ENCODE results near the gene CEP170. TPM values are rescaled to one million over a fixed set of nuclear protein-coding genes. Genes with fewer than 3 reads are reported as not detected.
"Not testable (repeated sequence)": the region's sequence is repeated elsewhere in the genome, so short reads cannot be mapped to it uniquely, and the experiment has no call there.

Gene CEP170
- total RNA-seq, 1 experiment from 2014 or later, result 124 TPM

DNA sequence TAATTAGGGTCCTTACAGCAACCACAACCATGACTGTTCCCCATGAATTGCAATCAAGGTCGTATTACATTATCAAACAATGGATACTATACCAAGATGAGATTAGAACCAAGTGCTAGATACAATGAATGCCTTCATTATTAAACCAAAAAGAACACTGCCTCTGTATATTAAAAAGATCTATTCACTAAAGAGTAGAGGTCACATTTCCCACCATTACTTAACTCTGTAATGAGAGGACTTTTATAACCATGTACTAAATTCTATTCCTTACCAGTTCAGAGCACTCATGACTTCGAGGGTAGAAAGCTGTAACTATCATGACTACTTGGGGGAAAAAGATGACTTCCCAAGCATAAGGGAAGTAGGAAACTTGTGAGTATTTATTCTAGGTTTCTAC lies 53.8 kb downstream of the CEP170 start:
- not testable (repeated sequence) for DNase-seq; H3K4me2 ChIP-seq (ENCODE audit: low read depth, low read length, poor library complexity, severe bottlenecking); H3K36me3 ChIP-seq (ENCODE audit: insufficient read depth, low read length); H3K27me3 ChIP-seq (ENCODE audit: low read length); H3K9me3 ChIP-seq (ENCODE audit: low read length); H2AFZ ChIP-seq (ENCODE audit: low read length); H3K4me1 ChIP-seq (ENCODE audit: low read length); H3K9ac ChIP-seq (ENCODE audit: low read length); H4K20me1 ChIP-seq (ENCODE audit: insufficient read depth, low read depth, low read length); H3K4me3 ChIP-seq (ENCODE audit: low read length); H3K9me2 ChIP-seq (replicated peaks; ENCODE audit: insufficient read depth, low read length); H3K27ac ChIP-seq (ENCODE audit: low read length)
- H3K79me2 ChIP-seq (ENCODE audit: low read length), result peaks cover 11% of the 10 kb centered on the region; the same call in 1 of the 2 replicates

DNA sequence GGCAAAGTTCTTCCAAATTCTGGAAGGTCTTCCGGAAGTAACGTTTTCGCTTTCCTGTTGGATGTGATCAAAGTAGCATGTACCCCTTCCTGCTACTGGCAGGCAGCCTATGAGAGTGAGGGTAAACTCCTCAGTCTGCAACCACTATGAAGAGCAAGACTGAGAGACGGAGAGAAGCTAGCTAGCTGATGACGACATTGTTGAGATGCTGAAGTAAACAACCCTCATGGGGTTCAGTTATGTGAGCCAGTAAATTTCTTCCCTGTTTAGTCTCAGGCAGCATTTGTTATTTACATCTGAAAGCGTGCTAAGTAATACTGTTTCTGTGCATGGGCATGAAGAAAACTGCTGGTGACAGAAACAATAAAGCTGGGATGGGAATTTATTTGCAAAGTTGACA lies 57.6 kb downstream of the CEP170 start:
- not testable (repeated sequence) for H3K79me2 ChIP-seq (ENCODE audit: low read length); H3K27ac ChIP-seq (ENCODE audit: low read length); H2AFZ ChIP-seq (ENCODE audit: low read length); H3K4me2 ChIP-seq (ENCODE audit: low read depth, low read length, poor library complexity, severe bottlenecking); DNase-seq; H3K9ac ChIP-seq (ENCODE audit: low read length); H3K4me1 ChIP-seq (ENCODE audit: low read length); H3K27me3 ChIP-seq (ENCODE audit: low read length); H3K9me2 ChIP-seq (replicated peaks; ENCODE audit: insufficient read depth, low read length); H4K20me1 ChIP-seq (ENCODE audit: insufficient read depth, low read depth, low read length); H3K36me3 ChIP-seq (ENCODE audit: insufficient read depth, low read length); H3K9me3 ChIP-seq (ENCODE audit: low read length); H3K4me3 ChIP-seq (ENCODE audit: low read length)

DNA sequence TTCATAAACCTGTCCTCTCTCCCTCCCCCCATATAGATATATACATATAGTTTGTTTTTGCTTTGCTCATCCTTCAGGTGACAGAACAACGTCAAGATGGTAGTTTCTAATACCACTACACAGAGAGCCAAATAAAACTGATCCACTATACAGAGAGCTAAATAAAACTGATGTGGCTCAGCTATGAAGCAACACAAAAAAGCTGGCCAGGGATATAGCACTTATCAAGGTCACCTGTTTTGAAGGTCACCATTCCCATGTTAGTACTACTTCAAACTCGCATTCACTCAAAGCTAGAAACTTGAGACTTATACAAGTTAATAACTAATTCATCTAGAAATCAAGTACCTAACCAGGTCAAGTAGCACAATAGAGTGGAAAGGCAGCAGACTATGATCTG lies 61.8 kb downstream of the CEP170 start:
- H4K20me1 ChIP-seq (ENCODE audit: insufficient read depth, low read depth, low read length); H3K27me3 ChIP-seq (ENCODE audit: low read length); H3K9me3 ChIP-seq (ENCODE audit: low read length); H3K79me2 ChIP-seq (ENCODE audit: low read length); DNase-seq; H3K4me1 ChIP-seq (ENCODE audit: low read length); H3K4me3 ChIP-seq (ENCODE audit: low read length); H3K9ac ChIP-seq (ENCODE audit: low read length); H2AFZ ChIP-seq (ENCODE audit: low read length); H3K27ac ChIP-seq (ENCODE audit: low read length); H3K4me2 ChIP-seq (ENCODE audit: low read depth, low read length, poor library complexity, severe bottlenecking); H3K9me2 ChIP-seq (replicated peaks; ENCODE audit: insufficient read depth, low read length); H3K36me3 ChIP-seq (ENCODE audit: insufficient read depth, low read length): not testable (repeated sequence)

DNA sequence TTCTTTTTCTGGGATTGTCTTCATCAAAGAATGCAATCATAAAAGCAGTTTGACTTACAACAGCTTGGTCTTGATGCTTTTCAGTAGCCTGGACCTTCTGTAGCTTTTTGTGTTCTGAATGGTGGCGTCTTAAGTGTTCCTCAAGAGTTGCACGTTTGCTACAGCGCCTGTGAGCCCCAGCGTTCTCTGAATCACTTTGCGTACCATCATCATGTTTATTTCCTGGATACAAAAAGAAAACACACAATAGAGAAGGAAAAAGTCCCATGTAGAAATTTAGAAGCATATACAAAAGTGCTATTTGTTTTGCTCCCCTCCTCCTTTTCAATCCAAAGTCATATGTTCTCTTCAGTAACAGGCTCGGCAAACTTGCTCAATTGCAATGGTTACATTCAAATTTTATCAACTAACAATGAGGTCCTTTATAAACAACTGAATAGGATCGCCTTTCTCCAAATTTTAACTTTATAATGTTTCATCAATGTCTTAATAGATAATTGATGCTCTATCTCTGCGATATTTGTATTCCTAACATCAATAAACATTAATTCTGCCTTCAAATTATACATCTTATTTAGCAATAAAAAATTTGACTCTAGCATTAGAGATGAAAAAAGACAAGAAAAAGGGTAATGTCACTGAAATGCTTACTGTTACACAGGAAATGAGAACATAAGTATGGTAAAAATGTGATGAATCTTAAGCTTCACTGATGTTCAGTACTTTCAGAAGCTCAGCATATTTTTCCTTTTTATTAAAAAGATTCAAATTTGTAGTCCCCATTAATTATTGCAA lies 68.7 kb downstream of the CEP170 start:
- DNase-seq; H3K4me2 ChIP-seq (ENCODE audit: low read depth, low read length, poor library complexity, severe bottlenecking); H3K9me2 ChIP-seq (replicated peaks; ENCODE audit: insufficient read depth, low read length); H3K4me1 ChIP-seq (ENCODE audit: low read length); H3K27ac ChIP-seq (ENCODE audit: low read length); H3K27me3 ChIP-seq (ENCODE audit: low read length); H3K9ac ChIP-seq (ENCODE audit: low read length); H3K36me3 ChIP-seq (ENCODE audit: insufficient read depth, low read length); H3K79me2 ChIP-seq (ENCODE audit: low read length); H2AFZ ChIP-seq (ENCODE audit: low read length); H4K20me1 ChIP-seq (ENCODE audit: insufficient read depth, low read depth, low read length); H3K4me3 ChIP-seq (ENCODE audit: low read length); H3K9me3 ChIP-seq (ENCODE audit: low read length): not testable (repeated sequence)

DNA sequence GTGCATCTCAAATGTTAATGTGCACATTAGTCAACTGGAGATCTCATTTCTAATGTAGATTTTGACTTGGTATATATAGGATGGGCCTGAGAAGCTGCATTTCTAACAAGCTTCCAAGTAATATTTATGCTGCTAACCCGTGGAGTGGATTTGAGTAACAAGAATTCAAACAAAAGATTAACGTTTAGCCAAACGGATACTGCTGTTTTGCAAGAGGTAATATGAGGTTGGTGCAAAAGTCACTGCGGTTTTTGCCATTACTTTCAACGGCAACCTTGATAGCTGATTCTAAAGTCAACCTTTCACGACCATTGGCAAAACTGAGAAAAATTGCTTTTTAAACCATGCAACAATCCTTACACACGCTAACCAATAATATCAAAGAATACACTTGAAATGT lies 70.3 kb downstream of the CEP170 start:
- H3K4me1 ChIP-seq (ENCODE audit: low read length); H3K27me3 ChIP-seq (ENCODE audit: low read length); H3K36me3 ChIP-seq (ENCODE audit: insufficient read depth, low read length); H3K27ac ChIP-seq (ENCODE audit: low read length); H3K9me3 ChIP-seq (ENCODE audit: low read length); H3K9ac ChIP-seq (ENCODE audit: low read length); H3K9me2 ChIP-seq (replicated peaks; ENCODE audit: insufficient read depth, low read length); H3K79me2 ChIP-seq (ENCODE audit: low read length); H4K20me1 ChIP-seq (ENCODE audit: insufficient read depth, low read depth, low read length); H3K4me2 ChIP-seq (ENCODE audit: low read depth, low read length, poor library complexity, severe bottlenecking); H2AFZ ChIP-seq (ENCODE audit: low read length); DNase-seq; H3K4me3 ChIP-seq (ENCODE audit: low read length): not testable (repeated sequence)

DNA sequence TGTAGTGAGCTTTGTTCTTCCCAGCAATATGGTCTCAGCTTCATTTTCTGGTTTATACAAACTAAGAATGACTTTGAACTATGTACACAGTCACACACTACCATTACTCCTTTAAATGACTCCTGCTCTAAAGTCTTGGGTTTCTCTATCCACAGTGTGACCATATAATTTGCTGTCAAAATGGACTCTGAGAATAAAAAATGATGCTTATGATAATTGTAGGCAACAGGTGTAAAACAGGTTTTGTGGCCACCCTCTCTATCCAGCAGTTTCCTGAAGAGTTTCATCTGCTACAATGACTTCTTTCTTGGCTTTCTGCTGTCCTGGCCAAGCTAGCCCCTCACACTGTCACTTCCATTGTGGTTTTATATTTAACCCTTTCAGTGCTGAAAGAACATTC lies 71.4 kb downstream of the CEP170 start:
- peaks cover 11% of the 10 kb centered on the region; the same call in 1 of the 2 replicates for H3K79me2 ChIP-seq (ENCODE audit: low read length)
- not testable (repeated sequence) for H3K9ac ChIP-seq (ENCODE audit: low read length); H2AFZ ChIP-seq (ENCODE audit: low read length); H4K20me1 ChIP-seq (ENCODE audit: insufficient read depth, low read depth, low read length); H3K4me2 ChIP-seq (ENCODE audit: low read depth, low read length, poor library complexity, severe bottlenecking); H3K9me3 ChIP-seq (ENCODE audit: low read length); H3K4me1 ChIP-seq (ENCODE audit: low read length); DNase-seq; H3K9me2 ChIP-seq (replicated peaks; ENCODE audit: insufficient read depth, low read length); H3K36me3 ChIP-seq (ENCODE audit: insufficient read depth, low read length); H3K4me3 ChIP-seq (ENCODE audit: low read length); H3K27ac ChIP-seq (ENCODE audit: low read length); H3K27me3 ChIP-seq (ENCODE audit: low read length)

DNA sequence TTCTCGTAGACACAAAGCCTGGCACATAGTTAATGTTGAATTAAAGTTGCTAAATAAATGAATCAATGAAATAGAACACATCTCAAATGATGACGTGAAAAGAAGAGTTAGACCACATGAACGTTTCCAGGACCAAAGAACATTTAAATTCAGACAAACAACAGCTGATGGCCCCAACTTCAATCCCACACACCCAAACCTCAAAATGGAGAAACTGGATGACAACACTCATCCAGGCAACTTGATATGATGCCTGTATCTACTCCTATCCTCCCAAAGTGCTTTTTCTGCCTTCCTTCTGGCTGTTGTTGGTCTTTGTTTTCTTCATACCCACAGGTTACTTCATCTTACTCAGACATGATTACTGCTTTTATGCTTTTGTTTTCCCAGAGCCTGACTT lies 71.9 kb downstream of the CEP170 start:
- H3K36me3 ChIP-seq (ENCODE audit: insufficient read depth, low read length), result not testable (repeated sequence)

DNA sequence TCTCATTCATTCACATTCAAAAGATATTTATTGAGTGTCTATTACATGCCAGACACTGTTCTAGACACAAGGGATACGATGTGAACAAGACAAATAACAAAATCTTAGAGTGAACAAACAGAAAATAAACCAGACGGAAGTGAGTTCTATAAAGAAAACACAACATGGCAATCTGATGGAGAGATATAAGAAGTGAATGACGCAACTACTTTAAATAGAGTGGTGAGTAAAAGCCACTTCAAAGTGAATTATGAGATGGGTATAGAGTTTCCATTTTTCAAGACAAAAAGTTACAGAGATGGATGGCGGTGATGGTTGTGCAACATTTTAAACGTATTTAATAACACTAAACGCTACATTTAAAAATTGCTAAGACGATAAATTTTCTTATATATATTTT lies 75.4 kb downstream of the CEP170 start:
- no peak overlapping the region for H2AFZ ChIP-seq (ENCODE audit: low read length)
- no peaks in the 10 kb centered on the region for H3K27me3 ChIP-seq (ENCODE audit: low read length)
- H4K20me1 ChIP-seq (ENCODE audit: insufficient read depth, low read depth, low read length), result no peaks in the 10 kb centered on the region
- no peak overlapping the region for H3K4me2 ChIP-seq (ENCODE audit: low read depth, low read length, poor library complexity, severe bottlenecking)
- no peaks in the 10 kb centered on the region for H3K9me2 ChIP-seq (replicated peaks; ENCODE audit: insufficient read depth, low read length)
- no peaks in the 10 kb centered on the region for H3K36me3 ChIP-seq (ENCODE audit: insufficient read depth, low read length)
- H3K4me1 ChIP-seq (ENCODE audit: low read length), result no peaks in the 10 kb centered on the region
- no peak for DNase-seq
- no peak overlapping the region for H3K4me3 ChIP-seq (ENCODE audit: low read length)
- peaks cover 8% of the 10 kb centered on the region; the same call in 1 of the 2 replicates for H3K79me2 ChIP-seq (ENCODE audit: low read length)
- no peaks in the 10 kb centered on the region for H3K9me3 ChIP-seq (ENCODE audit: low read length)
- H3K9ac ChIP-seq (ENCODE audit: low read length), result no peak overlapping the region
- H3K27ac ChIP-seq (ENCODE audit: low read length), result no peak overlapping the region

More for the DNA sequence above, 71.9 kb downstream of the CEP170 start:
- H3K9me2 ChIP-seq (replicated peaks; ENCODE audit: insufficient read depth, low read length); H4K20me1 ChIP-seq (ENCODE audit: insufficient read depth, low read depth, low read length); H3K27ac ChIP-seq (ENCODE audit: low read length); H3K4me2 ChIP-seq (ENCODE audit: low read depth, low read length, poor library complexity, severe bottlenecking); DNase-seq; H3K4me3 ChIP-seq (ENCODE audit: low read length); H3K9ac ChIP-seq (ENCODE audit: low read length); H3K79me2 ChIP-seq (ENCODE audit: low read length); H3K27me3 ChIP-seq (ENCODE audit: low read length); H3K9me3 ChIP-seq (ENCODE audit: low read length); H2AFZ ChIP-seq (ENCODE audit: low read length); H3K4me1 ChIP-seq (ENCODE audit: low read length): not testable (repeated sequence)

DNA sequence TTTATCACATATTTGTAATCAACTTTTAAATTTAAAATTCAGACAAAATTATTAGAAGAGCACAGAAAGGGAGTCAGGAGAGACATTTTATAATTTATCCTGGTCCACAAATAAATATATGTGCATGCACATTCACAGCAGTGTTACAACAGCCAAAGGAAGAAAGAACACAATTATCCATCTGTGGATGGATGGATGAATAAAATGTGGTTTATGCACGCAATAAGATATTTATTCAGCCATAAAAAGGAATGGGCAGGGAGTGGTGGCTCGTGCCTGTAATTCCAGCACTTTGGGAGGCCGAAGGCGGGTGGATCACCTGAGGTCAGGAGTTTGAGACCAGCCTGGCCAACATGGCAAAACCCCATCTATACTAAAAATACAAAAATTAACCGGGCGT lies 77.3 kb downstream of the CEP170 start:
- H3K9me2 ChIP-seq (replicated peaks; ENCODE audit: insufficient read depth, low read length); H3K79me2 ChIP-seq (ENCODE audit: low read length); DNase-seq; H3K4me3 ChIP-seq (ENCODE audit: low read length); H2AFZ ChIP-seq (ENCODE audit: low read length); H3K27ac ChIP-seq (ENCODE audit: low read length); H4K20me1 ChIP-seq (ENCODE audit: insufficient read depth, low read depth, low read length); H3K36me3 ChIP-seq (ENCODE audit: insufficient read depth, low read length); H3K4me2 ChIP-seq (ENCODE audit: low read depth, low read length, poor library complexity, severe bottlenecking); H3K9ac ChIP-seq (ENCODE audit: low read length); H3K27me3 ChIP-seq (ENCODE audit: low read length); H3K9me3 ChIP-seq (ENCODE audit: low read length); H3K4me1 ChIP-seq (ENCODE audit: low read length): not testable (repeated sequence)
